Gastroesophageal sphincter (tissue), 3 donors: Measurements from ENCODE around the gene B3GALT4.

ENCODE experiments used
- CTCF ChIP-seq, 4 experiments: fragments of 200-600 bp in 2 of 4; fragments of 450-650 bp in 2 of 4; sonication (generic) in 1 of 4; IDR thresholded peaks; one replicate each; pipeline ENCODE4 v1.5.1; 2017 to 2019; ENCODE audit warnings: antibody characterized with exemption in 4 of 4, mild to moderate bottlenecking in 2 of 4, moderate library complexity in 2 of 4
- EP300 ChIP-seq: sonication (generic); formaldehyde crosslinking; IDR thresholded peaks from one replicate; pipeline ENCODE4 v1.6.1; 2017; ENCODE audit warnings: antibody characterized with exemption, mild to moderate bottlenecking
- POLR2A ChIP-seq, 2 donors: fragments of 450-650 bp; IDR thresholded peaks; one replicate each; pipeline ENCODE4 v1.6.1; 2017; ENCODE audit warnings: antibody characterized with exemption in 2 of 2, mild to moderate bottlenecking in 2 of 2, moderate library complexity in 1 of 2
- POLR2AphosphoS5 ChIP-seq: sonication (generic); formaldehyde crosslinking; IDR thresholded peaks from one replicate; pipeline ENCODE4 v1.6.1; 2017; ENCODE audit warnings: antibody characterized with exemption

DNA sequence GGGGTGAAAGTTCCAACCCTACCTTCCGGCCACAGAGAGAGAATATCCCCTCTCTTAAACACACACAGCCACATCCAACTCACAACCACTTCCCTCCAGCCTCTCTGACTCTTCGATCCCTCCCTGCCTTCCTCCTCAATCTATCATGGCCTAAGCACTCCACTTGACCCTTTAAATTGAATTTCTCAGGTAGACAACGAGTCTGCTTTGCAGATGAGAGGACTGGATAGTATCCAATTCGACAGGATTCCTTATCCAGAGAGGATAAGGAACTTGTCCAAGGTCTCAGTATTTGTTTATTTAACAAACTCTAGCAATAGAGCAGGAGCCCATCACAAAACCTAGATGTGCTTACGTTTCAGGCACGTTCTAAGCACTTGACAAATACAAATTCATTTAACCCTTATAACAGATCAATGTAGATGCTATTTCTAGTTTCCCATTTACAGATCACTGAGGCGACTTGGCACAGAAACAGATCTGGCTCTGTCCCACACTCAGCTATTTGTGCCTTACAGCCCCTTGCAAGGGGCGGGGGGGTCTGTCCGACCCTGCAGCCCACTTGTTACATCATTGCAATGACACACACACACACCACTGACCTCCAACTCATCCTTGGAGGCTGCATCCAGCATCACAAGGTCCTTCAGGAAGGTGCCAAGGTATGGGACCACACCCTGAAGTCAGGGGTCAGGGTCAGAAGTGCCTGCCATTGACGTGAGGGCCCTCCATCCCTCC lies 17.3 kb downstream of the B3GALT4 start:
- no peak for TF ChIP-seq CTCF (IDR thresholded peaks at IDR 0.05)
- TF ChIP-seq POLR2A (IDR thresholded peaks at IDR 0.05): no peak
- no peak for TF ChIP-seq POLR2AphosphoS5
- no peak for TF ChIP-seq EP300
